ENCODE results near the gene GASK1A. TPM values are rescaled to one million over a fixed set of nuclear protein-coding genes. Genes with fewer than 3 reads are reported as not detected.

The GASK1A gene
- total RNA-seq, 1 donor from 2014 or later, result 17.8 TPM

DNA sequence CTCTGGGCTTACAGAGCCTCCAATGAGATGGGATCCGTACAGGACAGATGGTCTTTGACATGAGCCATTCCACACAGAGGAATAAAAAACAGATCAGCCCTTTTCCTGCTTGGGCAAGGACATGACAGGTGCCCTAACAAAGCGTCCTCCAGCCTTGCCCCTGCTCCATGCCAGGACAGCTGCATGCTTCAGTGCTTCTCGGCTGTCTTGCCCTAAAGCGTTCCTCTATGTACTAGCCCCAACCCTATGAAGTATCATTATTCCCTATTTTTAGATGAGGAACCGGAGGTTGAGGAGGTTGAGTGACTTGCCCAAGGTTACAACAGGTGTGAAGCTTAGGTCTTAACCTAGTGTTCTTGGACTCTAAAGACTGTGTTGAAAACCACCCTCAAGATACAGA, 116.3 kb downstream of the GASK1A start:
- DNase-seq (ENCODE audit: low spot score), result no peak
- intact Hi-C loops (cut with DNase I), result no loop called here
- ATAC-seq, result no peak

DNA sequence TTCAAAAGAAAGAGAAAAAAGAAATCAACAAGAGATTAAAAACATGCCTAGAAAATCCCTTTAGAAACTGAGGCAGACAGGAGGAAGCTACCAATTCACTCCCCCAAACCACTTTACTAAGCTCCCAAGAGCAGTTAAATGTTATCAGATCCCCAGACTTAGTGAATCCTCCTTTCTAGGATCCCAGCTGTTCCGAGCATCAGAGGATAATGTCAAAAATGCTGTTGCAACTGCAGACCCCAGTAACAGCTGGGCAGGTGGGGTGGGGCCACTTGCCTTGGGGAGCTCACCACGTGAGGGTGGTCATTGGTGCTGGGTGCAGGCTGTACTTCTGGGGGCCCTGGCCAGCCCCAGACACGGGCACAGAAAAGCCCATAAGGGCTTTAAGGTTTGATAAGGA, 117.7 kb downstream of the GASK1A start:
- ATAC-seq, result no peak
- intact Hi-C loops (cut with DNase I), result no loop called here

DNA sequence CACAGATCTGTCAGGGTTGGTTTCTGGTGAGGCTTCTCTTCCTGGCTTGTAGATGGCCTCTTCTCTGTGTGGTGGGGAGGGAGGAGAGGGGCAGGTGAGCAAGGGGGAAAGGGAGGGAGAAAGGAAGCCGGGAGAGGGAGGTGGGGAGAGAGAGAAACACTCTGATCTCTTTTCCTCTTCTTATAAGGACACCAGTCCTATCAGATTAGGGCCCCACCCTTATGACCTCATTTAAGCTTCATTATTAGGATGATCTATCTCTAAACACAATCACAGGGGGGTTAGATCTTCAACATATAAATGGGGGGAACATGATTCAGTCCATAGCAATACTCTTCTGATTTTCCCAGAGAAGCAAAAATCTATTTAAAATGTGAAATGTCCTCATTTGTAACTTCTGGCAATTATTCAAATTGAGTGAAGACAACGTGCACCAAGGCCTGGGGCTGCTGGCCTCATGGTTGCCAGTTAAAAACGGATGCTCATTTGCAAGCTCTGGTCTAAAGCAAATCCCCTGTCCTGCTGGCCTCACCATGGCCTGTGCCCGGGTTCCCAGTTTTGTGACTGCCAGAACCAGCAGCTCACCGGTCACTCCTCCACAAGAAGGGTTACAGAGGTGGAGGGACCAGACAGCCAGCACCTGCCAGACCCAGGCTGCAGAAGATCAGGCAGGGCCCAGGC, 118.4 kb downstream of the GASK1A start:
- no peak for DNase-seq (ENCODE audit: low spot score)
- intact Hi-C loops (cut with DNase I), result no loop called here
- ATAC-seq, result no peak

More for the DNA sequence above, 117.7 kb downstream of the GASK1A start:
- DNase-seq (ENCODE audit: low spot score), result no peak

DNA sequence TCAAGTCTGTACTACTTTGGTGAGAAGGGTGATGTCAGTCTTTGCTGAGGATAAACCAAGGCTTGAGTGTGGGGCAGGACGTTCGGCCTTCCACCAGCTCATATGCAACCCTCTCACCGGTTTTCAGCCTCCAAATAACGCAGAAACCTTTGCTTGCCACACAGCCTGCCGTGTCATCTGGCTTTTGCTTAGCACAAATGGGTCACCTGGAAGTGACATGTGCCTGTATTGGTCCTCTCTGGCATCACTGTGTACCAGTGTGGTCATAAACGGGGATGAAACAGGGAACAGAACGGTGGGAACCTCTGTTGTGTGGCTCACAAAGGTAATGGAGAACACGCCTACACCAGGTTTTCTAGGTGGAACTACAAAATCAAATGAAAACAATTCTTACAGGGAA, 119.7 kb downstream of the GASK1A start:
- ATAC-seq (no peak), DNase-seq (ENCODE audit: low spot score) (no peak)
- intact Hi-C loops (cut with DNase I), result no loop called here

DNA sequence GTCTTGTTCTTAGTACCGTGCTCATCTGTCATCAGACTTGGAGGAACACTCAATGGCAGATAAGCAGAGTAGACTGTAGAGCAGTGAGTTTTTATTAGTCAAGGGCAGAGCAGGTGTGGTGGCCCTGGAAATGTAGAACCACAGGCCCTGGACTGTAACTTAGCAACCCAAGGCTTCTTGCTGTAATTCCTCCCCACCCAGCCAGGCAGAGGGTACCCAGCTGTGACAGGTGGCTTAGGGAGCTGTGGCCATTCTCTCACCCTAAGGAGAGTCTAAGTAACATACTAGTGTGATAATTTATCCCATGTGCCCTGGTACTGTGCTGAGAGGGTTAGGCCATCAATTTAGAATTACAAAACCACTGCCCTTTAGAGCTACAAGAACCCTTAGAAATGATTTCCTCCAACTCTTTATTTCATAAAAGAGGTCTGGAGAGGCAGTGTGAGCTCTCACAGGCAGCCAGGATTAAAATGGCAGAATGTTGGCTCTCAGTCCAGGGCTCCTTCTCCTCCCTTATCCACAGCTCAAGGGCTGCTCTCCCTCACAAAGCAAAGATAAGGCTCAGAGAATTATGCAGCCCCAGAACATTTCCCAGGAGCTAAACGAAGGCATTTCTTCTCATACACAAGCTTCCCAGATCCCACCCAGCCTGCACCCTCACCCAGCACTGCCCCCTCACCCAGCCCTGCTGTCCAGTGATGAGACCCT, 123.8 kb downstream of the GASK1A start:
- no peak for ATAC-seq
- DNase-seq (ENCODE audit: low spot score), result no peak
- intact Hi-C loops (cut with DNase I), result no loop called here

DNA sequence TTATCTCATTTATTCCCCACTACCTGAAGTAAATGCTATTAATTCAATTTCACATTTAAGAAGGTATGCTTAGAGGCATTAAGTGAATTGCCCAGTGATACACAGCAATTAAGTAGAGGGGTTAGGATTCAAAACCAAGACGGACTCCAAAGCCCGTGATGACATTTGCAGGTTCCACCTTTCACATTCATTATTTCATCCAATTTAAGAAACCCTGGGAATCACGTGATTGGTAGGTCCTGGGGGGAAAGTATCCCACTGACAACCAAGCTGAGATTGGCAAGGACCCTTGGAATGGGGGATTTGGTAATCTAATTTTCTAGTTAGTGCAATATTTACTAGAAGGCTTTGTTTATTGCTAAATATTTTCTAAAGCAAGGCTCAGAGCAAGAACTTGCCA, 124.9 kb downstream of the GASK1A start:
- intact Hi-C loops (cut with DNase I), result no loop called here

DNA sequence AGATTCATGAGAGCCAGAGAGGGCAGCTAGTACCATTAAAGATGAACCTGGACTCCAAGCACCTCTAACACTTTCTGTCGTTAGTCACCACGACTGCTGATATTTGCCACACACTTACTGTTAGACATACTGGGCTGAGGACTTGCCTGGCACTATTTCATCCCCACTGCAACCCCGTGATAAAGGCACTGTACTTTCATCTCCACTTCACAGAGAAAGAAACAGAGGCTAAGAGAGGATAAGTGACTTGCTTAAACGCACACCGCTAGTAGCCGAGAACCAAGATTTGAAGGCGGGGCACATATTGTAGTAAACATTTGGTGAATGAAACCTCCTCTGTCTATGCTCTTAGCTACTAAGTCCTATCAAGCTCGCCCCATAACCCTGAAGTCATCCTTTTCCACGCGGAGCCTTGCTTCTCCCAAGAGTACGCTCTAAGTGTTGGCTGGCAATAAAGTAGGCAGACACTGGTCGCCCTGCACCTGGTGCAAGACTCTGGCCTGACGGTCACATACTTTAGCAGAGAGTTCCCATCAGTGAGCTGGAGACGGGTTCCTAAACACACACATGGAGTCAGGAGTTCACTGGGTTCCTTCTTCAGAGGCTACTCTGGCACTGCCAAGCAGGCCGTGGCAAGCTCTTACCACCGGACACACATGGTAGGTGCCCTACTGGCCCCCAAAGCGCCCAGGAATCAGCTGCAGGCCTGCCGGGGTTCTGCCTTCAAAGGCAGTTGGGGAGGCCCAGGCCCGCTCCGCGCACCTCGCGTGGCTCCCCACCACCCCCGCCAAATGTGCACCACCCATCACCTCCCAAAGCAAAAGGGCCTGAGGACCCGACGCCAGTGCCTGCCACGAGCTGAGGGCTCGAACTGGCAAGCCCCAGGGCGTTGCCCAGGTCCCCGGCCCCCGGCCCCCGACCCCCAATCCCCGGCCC, 125.8 kb downstream of the GASK1A start:
- DNase-seq (ENCODE audit: low spot score) (no peak), ATAC-seq (peak; percentile 44)
- intact Hi-C loops (cut with DNase I), result no loop called here

More for the DNA sequence above, 124.9 kb downstream of the GASK1A start:
- ATAC-seq (no peak), DNase-seq (ENCODE audit: low spot score) (no peak)

DNA sequence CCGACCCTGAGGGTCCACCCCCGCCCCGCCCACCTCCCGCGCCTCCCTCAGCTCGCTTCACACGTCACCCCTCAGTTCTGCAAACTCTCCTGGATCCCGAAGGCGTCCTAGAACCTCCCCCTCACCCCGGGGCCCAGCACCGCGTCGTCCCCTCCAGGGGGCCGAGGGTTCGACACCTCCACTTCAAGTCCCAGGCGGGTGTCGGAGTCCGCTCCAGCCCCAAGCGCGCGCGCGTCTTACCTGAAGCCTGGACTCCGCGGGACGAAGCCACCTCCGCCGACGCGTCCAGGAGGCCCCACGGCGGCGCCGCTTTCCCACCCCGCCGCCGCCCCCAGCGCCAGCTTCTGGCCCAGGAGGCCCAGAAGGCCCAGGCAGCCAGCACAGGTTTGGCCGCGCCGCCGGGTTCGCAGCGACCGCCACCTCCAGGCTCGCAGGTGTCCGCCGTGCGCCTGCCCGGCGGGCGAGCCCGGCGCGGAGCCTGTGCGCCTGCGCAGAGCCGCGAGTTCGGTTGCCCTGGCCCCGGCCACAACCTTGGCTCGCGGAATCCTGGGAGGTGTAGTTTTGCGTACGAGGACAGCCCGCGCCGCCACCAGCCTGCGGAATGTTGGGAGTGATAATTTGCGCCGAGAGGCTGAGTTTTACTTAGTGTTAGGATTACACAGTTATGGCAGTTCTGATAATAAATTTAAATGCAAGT, 126.6 kb downstream of the GASK1A start, which contains the start of gene POMGNT2:
POMGNT2 (minus strand) TSS at position 484 of the 697 bp plus-strand sequence. CDS start 24,648 bp downstream, outside the sequence.
- ATAC-seq (peak; percentile 98), DNase-seq (ENCODE audit: low spot score) (peak; percentile 94)
- intact Hi-C loops (cut with DNase I), result no loop called here

DNA sequence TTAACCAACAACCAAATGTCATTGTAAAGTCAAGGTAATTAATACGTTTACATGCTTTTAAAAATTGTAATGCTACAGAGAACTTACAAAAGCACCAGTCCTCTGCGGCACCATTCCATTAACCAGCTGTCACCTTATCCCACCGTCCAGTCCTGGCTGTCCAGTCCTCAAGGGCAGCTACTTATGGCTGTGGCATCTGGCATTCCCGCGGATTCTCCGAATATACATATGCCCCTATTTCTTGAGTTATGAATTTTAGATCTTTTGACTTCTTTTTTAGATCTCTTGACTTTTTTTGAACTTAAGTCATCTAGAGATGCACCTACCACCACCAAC, 127.2 kb downstream of the GASK1A start:
- DNase-seq (ENCODE audit: low spot score), result no peak
- ATAC-seq, result peak; percentile 33
- intact Hi-C loops (cut with DNase I), result no loop called here

Other genes with a start within 250 kb of the GASK1A start
- 3.1 TPM for gene CCDC13, start 206.1 kb upstream of the GASK1A start, total RNA-seq
- gene HIGD1A, start 174.8 kb upstream of the GASK1A start, total RNA-seq, result 71.4 TPM
- 19.0 TPM for gene ACKR2, start 169.9 kb upstream of the GASK1A start, total RNA-seq
- gene CYP8B1, start 103.4 kb upstream of the GASK1A start, total RNA-seq, result not detected
- gene ZNF662, start 73.2 kb upstream of the GASK1A start, total RNA-seq, result 19.0 TPM
- 15.2 TPM for gene POMGNT2, start 126.8 kb downstream of the GASK1A start, total RNA-seq